Hindlimb muscle (tissue), 1 donor: ENCODE results near the gene ZNF219. TPM values are rescaled to one million over a fixed set of nuclear protein-coding genes. Genes with fewer than 3 reads are reported as not detected.

ENCODE experiments used
- DNase-seq: peaks from one replicate; pipeline ENCODE4 v3.0.0-alpha.2; 2013
- polyA plus RNA-seq: library from polyadenylated mRNA; unstranded; fragments of 120-200 nt; gene quantifications from one replicate; pipeline ENCODE4 v1.2.1, GENCODE V29; 2013; ENCODE audit not compliant: insufficient read length

The ZNF219 gene
- polyA plus RNA-seq, 1 donor, result 18.4 TPM

- no peak for DNase-seq
Measured at GRCh38 chr14:21066882-21067502, 31.5 kb downstream of the ZNF219 start.

- no peak for DNase-seq
Measured at GRCh38 chr14:21063479-21063878, 35.0 kb downstream of the ZNF219 start.

- no peak for DNase-seq
Measured at GRCh38 chr14:21061347-21061668, 37.1 kb downstream of the ZNF219 start.

- DNase-seq, result no peak
Measured at GRCh38 chr14:21060614-21061346, 37.7 kb downstream of the ZNF219 start.

- DNase-seq, result no peak
Measured at GRCh38 chr14:21059842-21060613, 38.4 kb downstream of the ZNF219 start.

DNA sequence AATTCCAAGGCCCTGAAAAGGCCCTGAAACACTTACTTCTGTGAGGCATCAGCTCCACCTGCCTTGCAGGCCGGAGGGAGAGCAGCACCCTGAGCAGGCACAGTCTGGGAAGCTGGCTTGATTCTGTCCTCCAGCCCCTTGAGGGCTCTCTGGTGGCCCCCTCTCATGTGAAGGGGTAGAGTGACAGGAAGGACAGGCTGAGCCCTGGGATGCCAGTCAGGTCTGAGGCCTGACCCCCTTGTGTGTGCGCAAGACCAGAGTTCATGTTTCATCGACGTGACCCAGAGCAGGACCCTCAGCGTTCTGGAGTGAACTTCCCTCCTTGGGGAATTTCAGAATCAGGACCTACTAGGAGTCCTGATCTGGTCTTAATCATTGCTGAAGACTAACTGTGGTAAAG is 39.6 kb downstream of the ZNF219 start:
- no peak for DNase-seq

DNA sequence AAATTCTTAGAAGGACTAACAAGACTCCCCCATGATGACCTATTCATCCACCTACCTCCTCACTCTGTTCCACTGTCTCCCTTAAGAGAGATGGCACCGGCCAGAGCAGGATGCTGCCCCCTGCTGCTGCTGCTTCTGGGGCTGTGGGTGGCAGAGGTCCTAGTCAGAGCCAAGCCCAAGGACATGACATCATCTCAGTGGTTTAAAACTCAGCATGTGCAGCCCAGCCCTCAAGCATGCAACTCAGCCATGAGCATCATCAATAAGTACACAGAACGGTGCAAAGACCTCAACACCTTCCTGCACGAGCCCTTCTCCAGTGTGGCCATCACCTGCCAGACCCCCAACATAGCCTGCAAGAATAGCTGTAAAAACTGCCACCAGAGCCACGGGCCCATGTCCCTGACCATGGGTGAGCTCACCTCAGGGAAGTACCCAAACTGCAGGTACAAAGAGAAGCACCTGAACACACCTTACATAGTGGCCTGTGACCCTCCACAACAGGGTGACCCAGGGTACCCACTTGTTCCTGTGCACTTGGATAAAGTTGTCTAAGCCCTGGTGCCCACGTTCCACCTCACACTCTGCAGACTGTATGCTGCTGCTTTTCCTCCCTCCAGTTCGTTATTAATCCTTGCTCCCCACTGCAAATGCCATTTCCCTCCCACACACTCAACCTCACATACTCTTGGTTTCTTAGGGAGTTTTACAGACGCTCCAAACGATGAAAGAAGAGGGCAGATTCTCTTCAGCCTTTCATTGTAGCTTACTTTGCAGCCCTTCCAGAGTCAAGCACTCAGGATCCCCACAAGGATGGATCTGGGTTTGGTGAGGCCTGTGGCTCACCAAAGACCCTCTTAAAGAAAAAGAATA is 40.4 kb downstream of the ZNF219 start, which contains the start of gene RNASE8:
TSS of gene RNASE8 (plus strand) at position 20 of the 873 bp plus-strand sequence. CDS start at position 91, 71 bp downstream.
- DNase-seq, result no peak

- DNase-seq, result no peak
Measured at GRCh38 chr14:21056520-21057163, 41.8 kb downstream of the ZNF219 start.

- DNase-seq, result no peak
Measured at GRCh38 chr14:21055432-21056117, 42.9 kb downstream of the ZNF219 start.

- DNase-seq, result no peak
Measured at GRCh38 chr14:21054768-21055145, 43.7 kb downstream of the ZNF219 start.

- DNase-seq, result no peak
Measured at GRCh38 chr14:21054123-21054767, 44.2 kb downstream of the ZNF219 start.

- DNase-seq, result no peak
Measured at GRCh38 chr14:21053184-21054122, 45.0 kb downstream of the ZNF219 start.

GRCh38 chr14:21050597-21050996 is 47.9 kb downstream of the ZNF219 start:
- DNase-seq, result no peak

GRCh38 chr14:21049271-21049673 is 49.2 kb downstream of the ZNF219 start:
- DNase-seq, result no peak

GRCh38 chr14:21048638-21049037 is 49.8 kb downstream of the ZNF219 start:
- DNase-seq, result no peak

DNA sequence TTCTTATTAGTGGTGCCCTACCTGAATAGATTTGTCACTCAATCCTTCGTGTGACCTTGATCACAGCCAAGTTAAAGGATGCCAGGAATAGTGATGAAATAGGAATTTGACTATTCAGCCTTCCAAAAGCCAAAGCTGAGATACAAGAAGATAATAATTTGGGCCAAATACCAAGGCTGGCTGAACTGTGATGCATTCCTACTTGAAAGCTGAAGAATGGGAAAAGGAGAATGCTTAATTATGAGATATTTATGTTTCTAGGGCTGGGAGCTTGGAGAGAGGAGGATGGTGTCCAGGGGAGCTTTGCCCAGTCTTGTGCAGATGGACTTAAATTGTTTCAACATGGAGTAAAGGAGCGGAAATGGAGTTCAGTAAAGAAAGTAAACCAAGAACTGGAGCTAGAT is 51.1 kb downstream of the ZNF219 start:
- no peak for DNase-seq

DNA sequence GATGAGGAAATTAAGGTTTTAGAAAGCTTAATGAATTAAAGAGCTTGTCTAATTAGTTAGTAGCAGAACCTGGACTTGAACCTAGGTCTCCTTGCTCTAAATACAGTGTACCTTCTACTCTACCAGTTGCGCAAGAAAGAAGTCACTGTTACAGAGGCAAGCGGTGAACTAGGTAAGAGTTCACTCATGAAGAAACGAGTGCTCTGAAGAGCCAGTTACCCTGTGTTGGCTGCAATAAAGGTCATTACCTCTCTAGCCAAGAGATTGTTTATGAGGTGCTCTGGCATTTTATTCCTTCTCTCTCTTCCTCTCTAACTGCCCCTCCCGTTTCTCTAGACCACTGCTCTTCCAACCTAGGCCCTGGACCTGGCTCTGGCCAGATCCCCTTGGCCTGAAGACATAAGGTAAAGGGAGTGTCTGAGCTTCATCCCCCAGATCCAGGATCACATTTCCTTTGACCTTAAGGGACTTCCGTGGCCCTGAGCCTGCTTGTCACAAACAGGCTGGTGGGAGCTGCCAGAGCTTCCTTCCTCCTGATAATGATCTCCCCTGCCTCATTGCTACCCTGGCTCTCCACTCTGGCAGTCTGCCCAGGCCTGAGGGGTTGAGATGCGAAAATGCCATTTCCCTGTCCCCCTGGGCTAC is 54.4 kb downstream of the ZNF219 start:
- no peak for DNase-seq

- DNase-seq, result no peak
Measured at GRCh38 chr14:21043387-21043973, 55.0 kb downstream of the ZNF219 start.

GRCh38 chr14:21042918-21043317 is 55.5 kb downstream of the ZNF219 start:
- DNase-seq, result no peak
